Stimulated activated CD4-positive, alpha-beta T cell treated with anti-CD3 and anti-CD28 coated beads, Interleukin-15, amount 100 ng/mL, for 1 hour (primary cell): ENCODE results near the gene RDH8.

ENCODE experiments used
- DNase-seq, 2 donors: peaks; one replicate each; pipeline ENCODE4 v3.0.0-alpha.2; 2020; ENCODE audit warnings: low read depth in 1 of 2, low spot score in 1 of 2

Gene RDH8, protein sequence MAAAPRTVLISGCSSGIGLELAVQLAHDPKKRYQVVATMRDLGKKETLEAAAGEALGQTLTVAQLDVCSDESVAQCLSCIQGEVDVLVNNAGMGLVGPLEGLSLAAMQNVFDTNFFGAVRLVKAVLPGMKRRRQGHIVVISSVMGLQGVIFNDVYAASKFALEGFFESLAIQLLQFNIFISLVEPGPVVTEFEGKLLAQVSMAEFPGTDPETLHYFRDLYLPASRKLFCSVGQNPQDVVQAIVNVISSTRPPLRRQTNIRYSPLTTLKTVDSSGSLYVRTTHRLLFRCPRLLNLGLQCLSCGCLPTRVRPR

GRCh38 chr19:10013316-10013715, at the start of gene RDH8:
Gene RDH8, plus strand, starts transcription at chr19:10013483. Its CDS starts 15 bp downstream, at chr19:10013498.
- DNase-seq, result no peak

DNA sequence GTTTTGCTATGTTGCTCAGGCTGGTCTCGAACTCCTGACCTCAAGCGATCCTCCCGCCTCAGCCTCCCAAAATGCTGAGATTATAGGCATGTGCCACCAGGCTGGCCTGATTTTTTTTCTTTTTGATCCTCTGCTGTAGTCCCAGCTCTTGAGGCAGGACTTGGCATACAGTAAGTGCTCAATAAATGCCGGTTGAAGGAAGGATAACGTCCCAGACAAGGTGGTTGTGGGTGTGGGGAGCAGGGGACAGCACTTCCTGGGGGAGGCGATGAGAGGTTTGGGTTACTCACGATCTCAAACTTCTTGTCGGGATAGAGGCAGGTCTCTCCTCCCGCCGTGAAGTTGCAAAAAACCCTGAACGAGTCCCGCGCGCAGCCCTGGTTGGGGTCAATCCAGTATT, 47.3 kb upstream of the RDH8 start:
- DNase-seq, result no peak

- no peak for DNase-seq
These were observed 46.8 kb upstream of the RDH8 start for GRCh38 chr19:9966448-9966847.

DNA sequence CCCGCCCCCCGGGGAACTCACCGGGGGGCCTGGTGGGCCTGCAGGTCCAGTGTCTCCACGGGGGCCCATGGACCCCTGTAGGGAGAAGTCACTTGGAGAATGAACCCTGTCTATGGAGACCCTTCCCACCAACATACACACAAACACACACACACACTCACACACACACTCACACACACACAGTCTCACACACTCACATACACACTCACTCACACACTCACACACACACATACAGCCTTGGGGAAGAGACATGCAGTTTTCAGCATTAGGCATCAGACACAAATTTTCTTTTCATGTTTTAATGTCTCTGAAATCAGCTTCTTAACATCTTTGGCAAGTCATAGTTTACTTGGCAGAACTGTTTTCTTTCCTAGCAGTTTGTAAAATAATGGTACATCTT, 46.0 kb upstream of the RDH8 start:
- no peak for DNase-seq

DNA sequence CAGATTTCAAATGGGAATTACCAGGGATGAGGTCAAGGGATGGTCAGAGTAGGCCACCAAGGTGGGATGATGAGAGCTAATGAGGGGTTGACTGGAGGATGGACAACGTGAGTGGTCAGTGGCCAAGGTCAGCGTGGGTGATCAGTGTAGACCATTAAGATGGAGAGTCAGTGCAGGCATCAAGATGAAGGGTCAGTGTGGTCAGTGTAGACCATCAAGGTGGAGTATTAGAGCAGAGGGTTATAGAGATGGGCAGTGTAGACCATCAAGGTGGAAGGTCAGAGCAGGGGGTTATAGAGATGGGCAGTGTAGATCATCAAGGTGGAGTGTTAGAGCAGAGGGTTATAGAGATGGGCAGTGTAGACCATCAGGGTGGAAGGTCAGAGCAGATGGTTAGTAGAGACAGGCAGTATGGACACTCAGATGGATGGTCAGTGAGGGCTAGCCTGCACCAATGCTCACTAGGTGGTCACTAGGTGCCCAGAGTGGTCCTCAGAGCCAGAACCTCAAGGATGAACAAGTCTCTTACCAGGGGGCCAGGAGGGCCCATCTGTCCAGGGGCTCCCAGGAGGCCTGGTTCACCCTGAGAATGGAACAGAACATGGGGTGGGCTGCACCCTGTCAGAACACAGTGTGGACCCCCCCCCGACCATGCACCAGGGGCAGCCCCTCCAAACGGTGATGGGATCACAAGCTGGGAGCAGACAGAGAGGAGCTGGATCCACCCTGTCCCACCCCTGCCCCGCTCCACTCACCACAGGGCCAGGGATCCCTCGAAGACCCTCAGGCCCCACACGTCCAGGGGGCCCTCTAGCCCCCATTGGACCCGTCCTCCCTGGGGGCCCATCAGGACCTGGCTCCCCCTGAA, 44.2 kb upstream of the RDH8 start:
- no peak for DNase-seq

- no peak for DNase-seq
These were observed 43.7 kb upstream of the RDH8 start for GRCh38 chr19:9969688-9969975.

DNA sequence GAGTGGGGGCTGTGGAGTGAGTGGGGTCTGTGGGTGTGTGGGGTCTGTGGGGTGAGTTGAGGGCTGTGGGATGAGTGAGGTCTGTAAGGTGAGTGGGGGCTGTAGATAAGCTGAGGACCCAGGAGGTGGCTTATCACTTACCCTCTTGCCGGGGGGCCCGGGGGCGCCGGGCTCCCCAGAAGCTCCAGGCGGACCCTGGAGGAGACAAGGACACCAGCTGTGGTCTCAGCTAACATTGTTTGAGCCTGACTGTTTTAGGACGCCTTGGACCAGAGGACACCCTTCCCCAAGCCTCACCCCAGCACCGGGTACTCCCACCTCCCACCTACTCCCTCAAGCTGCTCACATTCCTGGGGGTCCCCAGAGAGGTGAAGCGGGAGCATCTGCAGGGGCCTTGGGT, 42.8 kb upstream of the RDH8 start:
- DNase-seq, result no peak

DNA sequence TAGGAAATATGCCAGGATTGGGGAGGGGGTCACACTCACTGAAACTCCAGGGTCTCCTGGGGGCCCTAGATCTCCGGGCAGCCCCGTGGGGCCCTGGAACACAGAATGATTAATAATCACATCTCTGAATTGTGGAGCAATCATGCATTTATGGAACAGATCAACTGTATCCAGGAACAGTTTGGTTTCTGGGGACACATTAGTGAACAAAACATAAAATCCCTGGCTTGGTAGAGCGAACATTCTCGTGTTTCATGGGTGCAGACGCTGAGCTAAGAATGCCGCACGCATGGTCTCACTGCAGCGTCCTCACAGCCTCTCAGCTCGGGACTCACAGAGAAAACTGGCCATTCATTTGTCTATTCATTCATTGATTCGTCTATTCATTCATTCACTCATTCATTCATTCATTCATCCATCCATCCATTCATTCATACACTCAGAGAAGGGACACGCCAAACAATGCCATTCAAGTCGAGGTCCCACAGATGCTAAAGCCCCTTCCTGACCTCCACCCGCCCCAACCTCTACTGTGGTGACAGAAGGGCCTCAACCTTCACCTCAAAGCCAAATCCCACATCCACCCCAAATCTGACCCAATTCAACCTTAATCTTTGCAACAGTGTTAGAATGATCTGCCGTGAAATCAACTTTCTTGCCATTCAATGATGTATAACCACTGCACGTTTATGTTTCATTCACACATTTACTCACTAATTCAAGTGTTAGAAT, 42.0 kb upstream of the RDH8 start:
- DNase-seq, result no peak

GRCh38 chr19:9972103-9972502, 41.2 kb upstream of the RDH8 start:
- no peak for DNase-seq

GRCh38 chr19:9981406-9982260, 31.6 kb upstream of the RDH8 start:
- DNase-seq, result no peak

- no peak for DNase-seq
These were observed 26.4 kb upstream of the RDH8 start for GRCh38 chr19:9986787-9987281.

DNA sequence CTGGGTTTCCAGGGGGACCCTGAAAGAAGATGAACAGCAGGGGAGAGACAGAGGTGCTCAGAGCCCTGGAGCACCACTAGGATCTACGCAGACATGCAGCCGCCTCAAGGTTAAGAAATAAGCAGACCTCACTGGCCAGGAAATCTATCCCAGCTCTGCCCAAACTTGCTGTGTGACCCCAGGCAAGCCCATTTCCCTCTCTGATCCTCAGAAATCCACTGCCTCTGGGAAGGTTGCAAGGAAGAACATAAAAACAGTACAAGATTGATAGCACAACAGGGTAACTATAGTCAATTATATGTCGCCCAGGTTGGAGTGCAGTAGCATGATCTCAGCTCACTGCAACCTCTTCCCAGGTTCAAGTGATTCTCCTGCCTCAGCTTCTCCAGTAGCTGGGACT, 23.8 kb upstream of the RDH8 start:
- no peak for DNase-seq

DNA sequence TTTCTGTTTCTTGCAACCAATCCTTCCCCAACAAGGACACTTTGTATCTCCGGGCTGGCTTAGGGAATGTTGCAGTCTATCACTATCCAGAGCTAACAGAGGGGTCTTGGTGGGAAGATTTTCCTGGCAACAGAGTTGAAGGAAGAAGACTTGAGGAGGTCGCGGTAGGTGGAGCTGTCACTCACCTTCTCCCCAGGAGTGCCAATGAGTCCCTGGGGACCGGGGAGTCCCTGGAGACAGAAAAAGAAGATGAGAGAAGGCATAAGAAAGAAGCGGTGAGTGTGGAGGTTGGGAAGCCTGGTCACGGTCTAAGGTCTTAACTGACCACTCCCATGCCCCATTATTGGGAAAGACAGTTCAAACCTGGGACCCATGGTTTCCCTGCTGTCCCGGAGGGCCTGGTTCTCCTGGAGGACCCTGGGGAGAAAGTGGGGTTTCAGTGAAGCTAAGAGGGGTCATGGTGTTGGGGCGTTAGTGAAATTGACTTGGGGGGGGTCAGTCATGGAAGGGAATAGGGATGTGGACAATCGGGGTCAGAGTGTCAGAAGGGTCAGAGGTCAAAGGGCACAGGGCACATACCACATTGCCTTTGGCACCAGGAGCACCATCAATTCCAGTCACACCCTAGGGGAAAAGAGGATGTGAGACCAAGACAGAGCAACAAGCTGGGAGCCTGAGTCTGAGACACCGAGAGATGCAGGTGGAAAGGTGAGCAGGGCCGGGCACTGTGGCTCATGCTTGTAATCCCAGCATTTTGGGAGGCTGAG, 21.7 kb upstream of the RDH8 start:
- DNase-seq, result no peak

GRCh38 chr19:9995084-9995483, 18.2 kb upstream of the RDH8 start:
- DNase-seq, result no peak

DNA sequence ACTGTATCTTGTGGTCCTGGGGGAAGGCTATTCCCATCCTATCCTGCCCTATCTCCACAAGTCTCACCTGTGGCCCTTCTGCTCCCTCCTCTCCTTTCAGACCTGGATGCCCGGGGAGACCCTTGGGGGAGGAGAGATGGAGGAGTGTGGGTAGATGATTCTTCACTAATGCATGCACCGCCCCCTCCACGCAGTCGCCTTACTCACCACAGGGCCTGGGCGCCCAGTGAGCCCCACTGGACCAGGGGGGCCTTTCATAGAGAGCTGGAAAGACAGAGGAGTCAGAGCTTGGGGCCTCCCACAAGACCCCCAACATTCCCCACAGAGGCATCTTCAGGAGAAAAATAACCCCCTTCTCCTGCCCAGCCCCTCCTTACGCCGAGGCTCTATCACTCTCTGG, 17.3 kb upstream of the RDH8 start:
- no peak for DNase-seq

GRCh38 chr19:9996541-9996940, 16.7 kb upstream of the RDH8 start:
- no peak for DNase-seq

GRCh38 chr19:10000171-10000826, 13.0 kb upstream of the RDH8 start:
- DNase-seq, result peak; percentile 24 to 44

GRCh38 chr19:10001899-10002298, 11.4 kb upstream of the RDH8 start:
- DNase-seq, result no peak

- no peak for DNase-seq
These were observed 10.0 kb upstream of the RDH8 start for GRCh38 chr19:10003271-10003670.

DNA sequence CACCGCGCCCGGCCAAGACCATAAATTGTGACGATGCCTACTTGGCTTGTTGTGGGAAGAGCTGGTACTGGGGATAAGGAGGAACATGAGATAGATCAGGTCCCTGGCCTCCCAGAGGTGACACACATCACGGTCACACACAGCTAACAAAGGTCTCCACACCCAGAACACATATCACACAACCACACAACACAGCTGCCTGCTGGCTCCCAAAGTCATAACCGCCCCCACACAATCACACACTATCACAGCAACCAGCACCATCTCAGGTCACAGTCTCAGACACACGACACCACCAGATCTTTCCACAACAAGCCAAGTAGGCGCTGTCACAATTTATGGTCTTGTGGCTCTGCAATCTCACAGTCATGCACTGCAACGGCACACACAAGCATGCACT, 8.7 kb upstream of the RDH8 start:
- DNase-seq, result no peak
